ENCODE results near the gene GIMAP8. TPM values are rescaled to one million over a fixed set of nuclear protein-coding genes. Genes with fewer than 3 reads are reported as not detected.

Gene GIMAP8
- total RNA-seq, 1 experiment from 2014 or later, result 0.07 TPM

GRCh38 chr7:150465414-150465813 is 15.0 kb downstream of the GIMAP8 start:
- no TSS peak for BruUV-seq (replicated peaks)
- peaks cover 16% of the 10 kb centered on the region for H3K27me3 Mint-ChIP-seq (ENCODE audit: insufficient read depth, unreplicated experiment)
- no peaks in the 10 kb centered on the region for H3K36me3 Mint-ChIP-seq (ENCODE audit: insufficient read depth, unreplicated experiment)
- TF ChIP-seq, protein P1, sequence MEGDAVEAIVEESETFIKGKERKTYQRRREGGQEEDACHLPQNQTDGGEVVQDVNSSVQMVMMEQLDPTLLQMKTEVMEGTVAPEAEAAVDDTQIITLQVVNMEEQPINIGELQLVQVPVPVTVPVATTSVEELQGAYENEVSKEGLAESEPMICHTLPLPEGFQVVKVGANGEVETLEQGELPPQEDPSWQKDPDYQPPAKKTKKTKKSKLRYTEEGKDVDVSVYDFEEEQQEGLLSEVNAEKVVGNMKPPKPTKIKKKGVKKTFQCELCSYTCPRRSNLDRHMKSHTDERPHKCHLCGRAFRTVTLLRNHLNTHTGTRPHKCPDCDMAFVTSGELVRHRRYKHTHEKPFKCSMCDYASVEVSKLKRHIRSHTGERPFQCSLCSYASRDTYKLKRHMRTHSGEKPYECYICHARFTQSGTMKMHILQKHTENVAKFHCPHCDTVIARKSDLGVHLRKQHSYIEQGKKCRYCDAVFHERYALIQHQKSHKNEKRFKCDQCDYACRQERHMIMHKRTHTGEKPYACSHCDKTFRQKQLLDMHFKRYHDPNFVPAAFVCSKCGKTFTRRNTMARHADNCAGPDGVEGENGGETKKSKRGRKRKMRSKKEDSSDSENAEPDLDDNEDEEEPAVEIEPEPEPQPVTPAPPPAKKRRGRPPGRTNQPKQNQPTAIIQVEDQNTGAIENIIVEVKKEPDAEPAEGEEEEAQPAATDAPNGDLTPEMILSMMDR (IDR thresholded peaks at IDR 0.05; ENCODE audit: insufficient read depth in 1 of 2, low read depth in 1 of 2, low read length in 1 of 2, severe bottlenecking in 1 of 2, unreplicated experiment in 1 of 2), result no peak
- H3K27ac Mint-ChIP-seq (ENCODE audit: unreplicated experiment), result no peak overlapping the region
- H3K27me3 ChIP-seq (replicated peaks; ENCODE audit: control insufficient read depth, insufficient read depth, low read length), result no peaks in the 10 kb centered on the region
- ChIA-PET POLR2A (no interaction called here), CTCF (no interaction called here)
- no peak overlapping the region for H3K4me3 Mint-ChIP-seq (ENCODE audit: unreplicated experiment)
- H3K4me1 ChIP-seq, result no peaks in the 10 kb centered on the region
- intact Hi-C loops (cut with micrococcal nuclease; ENCODE audit: unreplicated experiment), result no loop called here
- no peak overlapping the region for H3K4me3 ChIP-seq (ENCODE audit: low read depth, low read length)
- no peaks in the 10 kb centered on the region for H3K9me3 ChIP-seq
- H3K9me3 Mint-ChIP-seq (ENCODE audit: unreplicated experiment), result no peaks in the 10 kb centered on the region
- no peak for DNase-seq
- H3K4me1 Mint-ChIP-seq (ENCODE audit: low read depth, unreplicated experiment), result no peaks in the 10 kb centered on the region
- no peaks in the 10 kb centered on the region for H3K36me3 ChIP-seq (ENCODE audit: control insufficient read depth, insufficient read depth, low read length)

GRCh38 chr7:150466477-150466876 is 16.0 kb downstream of the GIMAP8 start:
- ChIA-PET CTCF (no interaction called here), POLR2A (no interaction called here)
- intact Hi-C loops (cut with micrococcal nuclease; ENCODE audit: unreplicated experiment), result no loop called here
- peaks cover 16% of the 10 kb centered on the region for H3K27me3 Mint-ChIP-seq (ENCODE audit: insufficient read depth, unreplicated experiment)
- Histone ChIP-seq H3K4me3 (ENCODE audit: low read depth, low read length) (no peak overlapping the region), H3K36me3 (ENCODE audit: control insufficient read depth, insufficient read depth, low read length) (no peaks in the 10 kb centered on the region), H3K27me3 (replicated peaks; ENCODE audit: control insufficient read depth, insufficient read depth, low read length) (no peaks in the 10 kb centered on the region), H3K4me1 (no peaks in the 10 kb centered on the region), H3K9me3 (no peaks in the 10 kb centered on the region)
- H3K9me3 Mint-ChIP-seq (ENCODE audit: unreplicated experiment), result no peaks in the 10 kb centered on the region
- H3K27ac Mint-ChIP-seq (ENCODE audit: unreplicated experiment), result no peak overlapping the region
- H3K36me3 Mint-ChIP-seq (ENCODE audit: insufficient read depth, unreplicated experiment), result no peaks in the 10 kb centered on the region
- no peak for DNase-seq
- no peak overlapping the region for H3K4me3 Mint-ChIP-seq (ENCODE audit: unreplicated experiment)
- TF ChIP-seq, protein P1 (IDR thresholded peaks at IDR 0.05; ENCODE audit: insufficient read depth in 1 of 2, low read depth in 1 of 2, low read length in 1 of 2, severe bottlenecking in 1 of 2, unreplicated experiment in 1 of 2), result no peak
- no TSS peak for BruUV-seq (replicated peaks)
- H3K4me1 Mint-ChIP-seq (ENCODE audit: low read depth, unreplicated experiment), result no peaks in the 10 kb centered on the region

DNA sequence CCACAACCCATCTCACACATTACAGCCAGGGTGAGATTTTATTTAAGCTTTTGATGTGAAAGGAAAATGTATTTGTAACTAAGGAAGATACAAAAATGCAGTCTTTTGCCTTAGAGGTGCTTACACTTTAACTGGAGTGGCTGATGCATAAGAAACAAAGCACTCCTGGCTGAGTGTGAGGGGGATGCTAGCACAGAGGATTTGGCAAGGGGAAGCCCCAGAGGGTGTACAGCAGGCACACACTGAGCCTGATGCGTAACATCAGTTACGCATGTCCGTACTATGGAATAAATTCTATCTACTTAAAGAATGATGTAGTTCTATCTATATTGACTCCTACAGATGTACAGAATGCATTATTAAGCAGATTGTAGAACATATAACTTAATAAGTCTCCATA is 17.8 kb downstream of the GIMAP8 start:
- H3K4me1 Mint-ChIP-seq (ENCODE audit: low read depth, unreplicated experiment), result no peaks in the 10 kb centered on the region
- Histone ChIP-seq H3K27me3 (replicated peaks; ENCODE audit: control insufficient read depth, insufficient read depth, low read length) (no peaks in the 10 kb centered on the region), H3K9me3 (no peaks in the 10 kb centered on the region), H3K36me3 (ENCODE audit: control insufficient read depth, insufficient read depth, low read length) (no peaks in the 10 kb centered on the region), H3K4me1 (no peaks in the 10 kb centered on the region), H3K4me3 (ENCODE audit: low read depth, low read length) (no peak overlapping the region)
- no peaks in the 10 kb centered on the region for H3K9me3 Mint-ChIP-seq (ENCODE audit: unreplicated experiment)
- BruUV-seq (replicated peaks), result no TSS peak
- no peak overlapping the region for H3K27ac Mint-ChIP-seq (ENCODE audit: unreplicated experiment)
- POLR2A ChIA-PET, result no interaction called here
- no peak for DNase-seq
- H3K4me3 Mint-ChIP-seq (ENCODE audit: unreplicated experiment), result no peak overlapping the region
- intact Hi-C loops (cut with micrococcal nuclease; ENCODE audit: unreplicated experiment), result no loop called here
- CTCF ChIA-PET, result no interaction called here
- H3K27me3 Mint-ChIP-seq (ENCODE audit: insufficient read depth, unreplicated experiment), result peaks cover 21% of the 10 kb centered on the region
- TF ChIP-seq, protein P1 (IDR thresholded peaks at IDR 0.05; ENCODE audit: insufficient read depth in 1 of 2, low read depth in 1 of 2, low read length in 1 of 2, severe bottlenecking in 1 of 2, unreplicated experiment in 1 of 2), result no peak
- no peaks in the 10 kb centered on the region for H3K36me3 Mint-ChIP-seq (ENCODE audit: insufficient read depth, unreplicated experiment)

Measured in Caco-2 (cell line).